Colonic mucosa (tissue), 4 donors: ENCODE data around the gene SLC27A5. TPM values are rescaled to one million over a fixed set of nuclear protein-coding genes. Genes with fewer than 3 reads are reported as not detected.
"Not testable (repeated sequence)": the region's sequence is repeated elsewhere in the genome, so short reads cannot be mapped to it uniquely, and the experiment has no call there.

Experiments used
- DNase-seq: peaks from one replicate; pipeline ENCODE4 v3.0.0-alpha.2; 2020
- H3K27ac ChIP-seq: fragments of 200-600 bp; one replicate; pipeline ENCODE4 v1.8.0; 2021
- H3K27me3 ChIP-seq: fragments of 200-600 bp; one replicate; pipeline ENCODE4 v1.8.0; 2021
- H3K36me3 ChIP-seq: fragments of 200-600 bp; one replicate; pipeline ENCODE4 v1.8.0; 2021
- H3K4me1 ChIP-seq: fragments of 200-600 bp; one replicate; pipeline ENCODE4 v1.8.0; 2021; ENCODE audit warnings: mild to moderate bottlenecking
- H3K4me3 ChIP-seq: fragments of 200-600 bp; one replicate; pipeline ENCODE4 v1.8.0; 2021
- H3K9ac ChIP-seq, 2 donors: one replicate each; pipeline ENCODE4 v1.7.0; 2013; ENCODE audit warnings: control low read depth in 2 of 2, low read depth in 2 of 2, low read length in 2 of 2
- H3K9me3 ChIP-seq: fragments of 200-600 bp; one replicate; pipeline ENCODE4 v1.8.0; 2021
- CTCF ChIP-seq: fragments of 200-600 bp; IDR thresholded peaks from one replicate; pipeline ENCODE4 v1.8.0; 2022; ENCODE audit warnings: antibody characterized with exemption, mild to moderate bottlenecking
- intact Hi-C: fragments of 100-400 bp; cut with DNase I; formaldehyde crosslinking; loops from one replicate; pipeline ENCODE4 v1.14.1; 2022
- total RNA-seq, 2 donors: library from RNA; stranded (reverse); fragmentation: NEBNext Ultra II Directional in 1 of 2; extraction: Animal tissue kit (Norgen Biotek cat#: 25700) in 1 of 2; gene quantifications; one replicate each; pipeline ENCODE4 v1.2.1, GENCODE V29; 2021
- donor health status: healthy.
- donor health status: DM: no; HTN: no; CAD: no.
- donor health status: DM: no; HTN: no; CAD: no.

The SLC27A5 gene
- total RNA-seq, 2 donors from 2014 or later = 3.7 to 8.7 TPM

GRCh38 chr19:58499021-58499927 is 12.5 kb downstream of the SLC27A5 start:
- H3K4me1 ChIP-seq = no peaks in the 10 kb centered on the region
- peak overlapping the region; percentile 52 for H3K4me3 ChIP-seq
- no peaks in the 10 kb centered on the region for H3K9me3 ChIP-seq
- H3K27ac ChIP-seq = peak overlapping the region; percentile 56
- H3K36me3 ChIP-seq = no peaks in the 10 kb centered on the region
- H3K27me3 ChIP-seq = no peaks in the 10 kb centered on the region
- peak overlapping the region; percentile 45 to 54 for H3K9ac ChIP-seq
- no peak for TF ChIP-seq CTCF
- intact Hi-C loops = no loop called here
- DNase-seq = peak; percentile 100

GRCh38 chr19:58498316-58499020 is 13.3 kb downstream of the SLC27A5 start:
- peak overlapping the region in 1 of 2 donors; percentile 26 for H3K9ac ChIP-seq
- peak overlapping the region; percentile 52 for H3K4me3 ChIP-seq
- TF ChIP-seq CTCF = no peak
- H3K4me1 ChIP-seq = no peaks in the 10 kb centered on the region
- H3K9me3 ChIP-seq = no peaks in the 10 kb centered on the region
- H3K27me3 ChIP-seq = no peaks in the 10 kb centered on the region
- no peaks in the 10 kb centered on the region for H3K36me3 ChIP-seq
- no peak for DNase-seq
- intact Hi-C loops = no loop called here
- H3K27ac ChIP-seq = no peak overlapping the region

GRCh38 chr19:58497634-58498170 is 14.1 kb downstream of the SLC27A5 start:
- intact Hi-C loops = no loop called here
- DNase-seq = no peak
- no peak overlapping the region for H3K9ac ChIP-seq

GRCh38 chr19:58492265-58492664 is 19.5 kb downstream of the SLC27A5 start:
- H3K36me3 ChIP-seq = no peaks in the 10 kb centered on the region
- H3K9me3 ChIP-seq = no peaks in the 10 kb centered on the region
- no peak overlapping the region for H3K9ac ChIP-seq
- TF ChIP-seq CTCF = no peak
- no peaks in the 10 kb centered on the region for H3K27me3 ChIP-seq
- intact Hi-C loops = no loop called here
- H3K4me1 ChIP-seq = no peaks in the 10 kb centered on the region
- no peak for DNase-seq
- H3K27ac ChIP-seq = no peak overlapping the region
- no peak overlapping the region for H3K4me3 ChIP-seq

More at GRCh38 chr19:58497634-58498170, 14.1 kb downstream of the SLC27A5 start:
- no peaks in the 10 kb centered on the region for H3K4me1 ChIP-seq
- no peak overlapping the region for H3K4me3 ChIP-seq
- no peaks in the 10 kb centered on the region for H3K36me3 ChIP-seq
- no peak for TF ChIP-seq CTCF
- no peaks in the 10 kb centered on the region for H3K9me3 ChIP-seq
- no peaks in the 10 kb centered on the region for H3K27me3 ChIP-seq
- no peak overlapping the region for H3K27ac ChIP-seq

- intact Hi-C loops = no loop called here
- Histone ChIP-seq H3K9ac (no peak overlapping the region), H3K4me3 (no peak overlapping the region), H3K27me3 (no peaks in the 10 kb centered on the region), H3K27ac (no peak overlapping the region), H3K4me1 (no peaks in the 10 kb centered on the region), H3K36me3 (no peaks in the 10 kb centered on the region), H3K9me3 (no peaks in the 10 kb centered on the region)
- no peak for DNase-seq
- TF ChIP-seq CTCF = no peak
Measured at GRCh38 chr19:58491393-58491792, 20.4 kb downstream of the SLC27A5 start.

- DNase-seq, H3K9me3 ChIP-seq, intact Hi-C loops, H3K9ac ChIP-seq, H3K4me1 ChIP-seq, H3K36me3 ChIP-seq, H3K27me3 ChIP-seq, H3K27ac ChIP-seq, H3K4me3 ChIP-seq: not testable (repeated sequence)
Measured at GRCh38 chr19:58484349-58484748, 27.4 kb downstream of the SLC27A5 start.
